Measurements from ENCODE around the gene WDR18. TPM values are rescaled to one million over a fixed set of nuclear protein-coding genes. Genes with fewer than 3 reads are reported as not detected.

The WDR18 gene
- total RNA-seq, 2 donors from 2014 or later, result 68.6 to 85.6 TPM

DNA sequence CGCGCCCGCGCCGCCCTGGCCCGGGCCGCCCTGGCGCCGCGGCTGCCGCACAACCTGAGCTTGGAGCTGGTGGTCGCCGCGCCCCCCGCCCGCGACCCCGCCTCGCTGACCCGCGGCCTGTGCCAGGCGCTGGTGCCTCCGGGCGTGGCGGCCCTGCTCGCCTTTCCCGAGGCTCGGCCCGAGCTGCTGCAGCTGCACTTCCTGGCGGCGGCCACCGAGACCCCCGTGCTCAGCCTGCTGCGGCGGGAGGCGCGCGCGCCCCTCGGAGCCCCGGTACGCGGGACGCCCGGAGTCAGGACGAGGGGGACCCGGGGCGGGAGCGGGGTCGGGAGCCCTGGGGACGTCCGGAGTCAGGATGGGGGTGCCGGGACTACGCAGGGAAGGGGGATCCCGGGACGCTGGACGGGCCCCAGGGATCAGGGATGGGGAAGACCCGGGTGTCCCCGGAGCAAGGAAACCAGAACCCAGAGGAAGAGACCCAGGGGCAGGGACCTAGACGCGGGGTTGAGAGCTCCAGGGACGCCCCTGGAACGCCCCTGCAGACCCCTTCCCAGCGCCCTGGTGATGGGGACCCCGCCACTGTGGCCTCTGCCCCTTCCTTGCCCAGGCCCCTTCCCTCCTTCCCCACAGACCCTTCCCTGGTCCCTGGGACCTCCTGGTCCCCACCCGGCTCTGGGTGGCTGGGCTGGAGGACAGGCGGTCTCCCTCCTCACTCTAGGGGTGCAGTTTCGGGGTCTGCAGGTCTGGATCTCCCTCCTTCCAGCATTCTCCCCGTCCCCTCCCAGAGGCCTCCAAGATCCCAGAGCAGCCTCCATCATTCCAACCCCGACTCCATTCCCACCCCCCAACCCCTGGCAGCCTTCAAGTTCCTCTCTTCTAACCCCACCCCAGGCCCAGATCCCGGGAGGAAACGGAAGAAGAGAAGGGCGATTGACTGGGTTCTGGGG lies 16.7 kb downstream of the WDR18 start:
- TF ChIP-seq, protein P1, sequence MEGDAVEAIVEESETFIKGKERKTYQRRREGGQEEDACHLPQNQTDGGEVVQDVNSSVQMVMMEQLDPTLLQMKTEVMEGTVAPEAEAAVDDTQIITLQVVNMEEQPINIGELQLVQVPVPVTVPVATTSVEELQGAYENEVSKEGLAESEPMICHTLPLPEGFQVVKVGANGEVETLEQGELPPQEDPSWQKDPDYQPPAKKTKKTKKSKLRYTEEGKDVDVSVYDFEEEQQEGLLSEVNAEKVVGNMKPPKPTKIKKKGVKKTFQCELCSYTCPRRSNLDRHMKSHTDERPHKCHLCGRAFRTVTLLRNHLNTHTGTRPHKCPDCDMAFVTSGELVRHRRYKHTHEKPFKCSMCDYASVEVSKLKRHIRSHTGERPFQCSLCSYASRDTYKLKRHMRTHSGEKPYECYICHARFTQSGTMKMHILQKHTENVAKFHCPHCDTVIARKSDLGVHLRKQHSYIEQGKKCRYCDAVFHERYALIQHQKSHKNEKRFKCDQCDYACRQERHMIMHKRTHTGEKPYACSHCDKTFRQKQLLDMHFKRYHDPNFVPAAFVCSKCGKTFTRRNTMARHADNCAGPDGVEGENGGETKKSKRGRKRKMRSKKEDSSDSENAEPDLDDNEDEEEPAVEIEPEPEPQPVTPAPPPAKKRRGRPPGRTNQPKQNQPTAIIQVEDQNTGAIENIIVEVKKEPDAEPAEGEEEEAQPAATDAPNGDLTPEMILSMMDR (conservative IDR thresholded peaks at IDR 0.05), result no peak
- DNase-seq, result peak; percentile 76
- H3K27ac ChIP-seq (ENCODE audit: low read depth, low read length), result no peak overlapping the region
- H3K9ac ChIP-seq (ENCODE audit: extremely low read depth, low read length, poor library complexity, severe bottlenecking), result no peak overlapping the region
- H3K27me3 Mint-ChIP-seq (ENCODE audit: insufficient read depth), result peaks cover 53% of the 10 kb centered on the region
- H3K4me3 ChIP-seq (ENCODE audit: low read length), result no peak overlapping the region
- H3K4me1 ChIP-seq (ENCODE audit: control insufficient read depth, insufficient read depth, low read length), result no peaks in the 10 kb centered on the region
- no peak overlapping the region for H3K27ac Mint-ChIP-seq
- H3K27me3 ChIP-seq (ENCODE audit: control insufficient read depth, insufficient read depth, low read length, poor library complexity, severe bottlenecking), result peaks cover 53% of the 10 kb centered on the region
- peak overlapping the region; percentile 45 for H3K4me3 Mint-ChIP-seq
- peaks cover 4% of the 10 kb centered on the region for H3K4me1 Mint-ChIP-seq
- no peaks in the 10 kb centered on the region for H3K9me3 Mint-ChIP-seq
- no peaks in the 10 kb centered on the region for H3K9me3 ChIP-seq (ENCODE audit: control insufficient read depth, low read length)
- H3K36me3 ChIP-seq (ENCODE audit: control insufficient read depth, insufficient read depth, low read length), result no peaks in the 10 kb centered on the region
- 10 to 20% methylated on average over 24 to 73 of the region's 73 CpGs for WGBS, 2 experiments (ENCODE audit: insufficient coverage in 1 of 2, insufficient read length in 1 of 2)
- no peaks in the 10 kb centered on the region for H3K36me3 Mint-ChIP-seq (ENCODE audit: low read depth)

DNA sequence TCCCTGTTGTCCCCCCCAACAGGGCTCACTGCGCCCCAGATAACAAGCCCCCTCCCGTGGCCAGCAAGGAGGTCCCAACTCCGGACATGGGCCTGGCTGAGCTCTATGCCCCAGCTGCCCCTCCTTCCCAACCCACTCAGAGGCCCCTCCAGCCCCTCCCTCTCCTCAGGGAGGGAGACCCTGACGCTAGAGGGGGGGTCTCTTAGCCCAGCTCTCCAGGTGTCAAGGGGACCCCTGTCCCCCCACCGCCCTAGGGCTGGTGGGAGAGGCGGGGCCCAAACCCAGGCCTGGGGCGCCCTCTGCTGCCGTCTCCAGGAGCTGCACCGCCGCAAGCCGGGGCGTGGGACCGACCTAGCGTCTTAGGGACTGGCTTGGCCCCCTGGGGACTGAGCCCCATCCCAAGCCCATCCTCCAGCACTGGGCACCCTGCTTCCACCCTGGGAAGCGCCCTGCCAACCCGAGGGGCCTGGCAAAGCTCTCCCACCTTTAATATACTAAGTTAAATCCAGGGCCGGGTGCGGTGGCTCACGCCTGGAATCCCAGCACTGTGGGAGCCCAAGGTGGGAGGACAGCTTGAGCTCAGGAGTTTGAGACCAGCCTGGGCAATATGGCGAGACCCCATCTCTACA lies 17.5 kb downstream of the WDR18 start:
- Histone ChIP-seq H3K9ac (ENCODE audit: extremely low read depth, low read length, poor library complexity, severe bottlenecking) (no peak overlapping the region), H3K36me3 (ENCODE audit: control insufficient read depth, insufficient read depth, low read length) (no peaks in the 10 kb centered on the region), H3K4me1 (ENCODE audit: control insufficient read depth, insufficient read depth, low read length) (no peaks in the 10 kb centered on the region), H3K27me3 (ENCODE audit: control insufficient read depth, insufficient read depth, low read length, poor library complexity, severe bottlenecking) (peaks cover 46% of the 10 kb centered on the region), H3K27ac (ENCODE audit: low read depth, low read length) (no peak overlapping the region), H3K9me3 (ENCODE audit: control insufficient read depth, low read length) (no peaks in the 10 kb centered on the region), H3K4me3 (ENCODE audit: low read length) (no peak overlapping the region)
- Mint-ChIP-seq H3K27ac (no peak overlapping the region), H3K27me3 (ENCODE audit: insufficient read depth) (peaks cover 45% of the 10 kb centered on the region), H3K4me3 (peak overlapping the region; percentile 45), H3K4me1 (peaks cover 1% of the 10 kb centered on the region), H3K9me3 (peaks cover 3% of the 10 kb centered on the region), H3K36me3 (ENCODE audit: low read depth) (peaks cover 3% of the 10 kb centered on the region)
- TF ChIP-seq, protein P1 (conservative IDR thresholded peaks at IDR 0.05), result peak; percentile 98
- peak; percentile 90 for DNase-seq
- WGBS, 2 experiments (ENCODE audit: insufficient coverage in 1 of 2, insufficient read length in 1 of 2), result 18 to 23% methylated on average over 4 to 18 of the region's 20 CpGs

DNA sequence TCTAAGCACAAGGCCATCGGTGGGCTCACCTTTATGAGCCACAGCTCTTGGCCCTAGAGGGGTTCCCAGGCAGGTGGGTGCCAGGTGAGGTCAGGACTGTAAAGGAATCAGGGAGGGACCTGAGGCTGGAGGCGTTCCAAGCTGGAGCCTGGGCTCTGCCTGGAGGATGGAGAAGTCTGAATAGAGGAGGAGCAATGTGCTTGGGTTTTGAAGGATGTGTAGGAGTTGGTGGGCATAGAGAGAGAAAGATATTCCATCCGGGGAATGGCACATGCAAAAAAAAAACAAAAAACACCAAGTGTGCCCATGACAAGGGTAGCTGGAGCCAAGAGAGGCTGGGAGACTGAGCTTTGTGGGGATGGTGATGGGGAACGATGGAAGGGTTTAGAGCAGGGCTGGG lies 18.5 kb downstream of the WDR18 start:
- H3K36me3 Mint-ChIP-seq (ENCODE audit: low read depth), result peaks cover 9% of the 10 kb centered on the region
- H3K4me1 Mint-ChIP-seq, result no peaks in the 10 kb centered on the region
- Histone ChIP-seq H3K27ac (ENCODE audit: low read depth, low read length) (no peak overlapping the region), H3K36me3 (ENCODE audit: control insufficient read depth, insufficient read depth, low read length) (no peaks in the 10 kb centered on the region), H3K4me1 (ENCODE audit: control insufficient read depth, insufficient read depth, low read length) (no peaks in the 10 kb centered on the region), H3K9ac (ENCODE audit: extremely low read depth, low read length, poor library complexity, severe bottlenecking) (no peak overlapping the region), H3K9me3 (ENCODE audit: control insufficient read depth, low read length) (no peaks in the 10 kb centered on the region), H3K4me3 (ENCODE audit: low read length) (no peak overlapping the region), H3K27me3 (ENCODE audit: control insufficient read depth, insufficient read depth, low read length, poor library complexity, severe bottlenecking) (peaks cover 39% of the 10 kb centered on the region)
- no peak overlapping the region for H3K27ac Mint-ChIP-seq
- peaks cover 8% of the 10 kb centered on the region for H3K9me3 Mint-ChIP-seq
- H3K4me3 Mint-ChIP-seq, result no peak overlapping the region
- TF ChIP-seq, protein P1 (conservative IDR thresholded peaks at IDR 0.05), result no peak
- 61 to 89% methylated on average over 2 to 4 of the region's 4 CpGs for WGBS, 2 experiments (ENCODE audit: insufficient coverage in 1 of 2, insufficient read length in 1 of 2)
- DNase-seq, result no peak
- H3K27me3 Mint-ChIP-seq (ENCODE audit: insufficient read depth), result peaks cover 38% of the 10 kb centered on the region

All from endodermal cell (in vitro differentiated cells).